A549 (cell line): ENCODE results near the gene SLCO2B1.

Experiments
- EP300 ChIP-seq, 2 experiments: fragments of >200 bp; sonication (Bioruptor Twin); formaldehyde crosslinking; IDR thresholded peaks; 2 replicates in 1 of 2; 3 replicates in 1 of 2; pipeline ENCODE4 v1.6.1; 2016 to 2017
- HDAC2 ChIP-seq: fragments of 200-600 bp; sonication (generic); IDR thresholded peaks from 2 replicates; pipeline ENCODE4 v1.6.1; 2016
- MAX ChIP-seq: IDR thresholded peaks from 2 replicates; pipeline ENCODE4 v1.6.1; 2012
- NR3C1 ChIP-seq: fragments of >200 bp; sonication (Bioruptor Twin); formaldehyde crosslinking; IDR thresholded peaks from 3 replicates; pipeline ENCODE4 v1.6.1; 2017
- ZC3H11A ChIP-seq: fragments of 450-650 bp; IDR thresholded peaks from 2 replicates; pipeline ENCODE4 v1.6.1; 2014; ENCODE audit warnings: antibody characterized with exemption, mild to moderate bottlenecking

GRCh38 chr11:75135021-75135650 is 15.8 kb upstream of the SLCO2B1 start:
- no peak for TF ChIP-seq NR3C1
- TF ChIP-seq EP300 (IDR thresholded peaks at IDR 0.05), result no peak
- TF ChIP-seq MAX, result no peak
- no peak for TF ChIP-seq ZC3H11A
- no peak for TF ChIP-seq HDAC2
